Stimulated activated CD8-positive, alpha-beta memory T cell treated with anti-CD3 and anti-CD28 coated beads, Interleukin-4, amount 100 ng/mL, for 1 hour (primary cell): ENCODE data around the gene ENDOV.

ENCODE experiments used
- DNase-seq, 2 donors: peaks; one replicate each; pipeline ENCODE4 v3.0.0-alpha.2; 2020; ENCODE audit warnings: low read depth in 2 of 2, low spot score in 1 of 2

The ENDOV gene

DNA sequence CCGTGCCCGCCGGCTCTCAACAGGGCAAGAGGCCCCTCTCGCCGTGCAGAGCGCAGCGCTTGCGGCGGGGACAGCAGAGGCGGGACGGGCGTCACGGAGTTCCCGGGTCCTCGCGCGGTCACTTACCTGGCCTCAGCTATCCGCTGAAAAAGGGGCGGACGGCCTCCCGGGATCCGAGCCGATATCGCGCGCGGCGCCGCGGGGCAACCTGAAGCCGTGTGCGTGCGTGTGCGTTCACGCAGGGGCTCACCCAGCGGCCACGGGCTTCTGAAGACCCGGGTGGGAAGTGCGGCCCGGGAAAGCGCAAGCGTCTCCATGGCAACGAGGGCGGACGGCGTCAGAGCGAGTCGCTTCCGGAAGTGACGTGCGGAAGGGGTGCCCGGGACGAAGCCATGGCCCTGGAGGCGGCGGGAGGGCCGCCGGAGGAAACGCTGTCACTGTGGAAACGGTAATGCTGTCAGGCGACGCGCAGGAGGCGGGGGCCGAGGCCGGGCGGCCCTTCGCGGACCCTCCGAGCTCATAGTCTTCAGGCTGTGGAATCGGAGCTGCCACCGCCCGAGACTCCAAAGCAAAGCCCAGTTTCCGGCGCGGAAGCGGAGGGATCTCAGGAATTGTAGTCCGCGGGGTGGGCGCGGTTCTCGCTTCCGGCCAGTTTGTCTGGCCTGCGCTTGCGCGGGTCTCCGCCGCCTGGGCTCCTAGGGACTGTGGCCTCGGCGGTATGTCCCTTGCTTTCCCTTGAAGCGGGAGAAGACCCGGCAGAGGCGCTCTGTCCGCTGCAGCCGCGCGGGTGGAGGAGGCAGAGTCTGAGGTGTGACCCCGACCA is at the start of gene ENDOV:
ENDOV (plus strand) TSS at position 365 of the 823 bp plus-strand sequence; CDS start at position 393, 28 bp downstream.
- peak; percentile 87 to 93 for DNase-seq

DNA sequence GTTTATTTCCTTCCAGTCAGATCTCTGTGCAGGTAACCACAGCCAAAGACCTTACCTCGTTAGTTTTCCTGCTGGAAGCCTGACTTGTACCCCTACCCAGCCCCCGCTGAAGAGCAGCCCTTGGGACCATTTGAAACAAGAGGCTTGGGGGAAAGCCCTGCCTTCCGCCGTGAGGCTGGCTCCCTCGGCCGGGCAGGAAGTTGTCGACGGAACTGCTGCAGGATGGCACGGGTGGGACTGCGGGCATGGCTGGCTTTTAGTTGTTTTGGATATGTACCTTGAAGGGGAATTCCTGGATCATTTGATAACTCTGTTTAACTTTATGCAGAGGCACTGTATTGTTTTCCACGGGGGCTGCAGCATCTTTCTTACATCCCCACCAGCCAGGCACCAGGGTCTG is 49.0 kb upstream of the ENDOV start:
- DNase-seq = no peak

GRCh38 chr17:80367503-80367902 is 47.5 kb upstream of the ENDOV start:
- no peak for DNase-seq

- DNase-seq = no peak
Observed at GRCh38 chr17:80371196-80371595, 43.8 kb upstream of the ENDOV start.

- no peak for DNase-seq
Observed at GRCh38 chr17:80372456-80372855, 42.5 kb upstream of the ENDOV start.

DNA sequence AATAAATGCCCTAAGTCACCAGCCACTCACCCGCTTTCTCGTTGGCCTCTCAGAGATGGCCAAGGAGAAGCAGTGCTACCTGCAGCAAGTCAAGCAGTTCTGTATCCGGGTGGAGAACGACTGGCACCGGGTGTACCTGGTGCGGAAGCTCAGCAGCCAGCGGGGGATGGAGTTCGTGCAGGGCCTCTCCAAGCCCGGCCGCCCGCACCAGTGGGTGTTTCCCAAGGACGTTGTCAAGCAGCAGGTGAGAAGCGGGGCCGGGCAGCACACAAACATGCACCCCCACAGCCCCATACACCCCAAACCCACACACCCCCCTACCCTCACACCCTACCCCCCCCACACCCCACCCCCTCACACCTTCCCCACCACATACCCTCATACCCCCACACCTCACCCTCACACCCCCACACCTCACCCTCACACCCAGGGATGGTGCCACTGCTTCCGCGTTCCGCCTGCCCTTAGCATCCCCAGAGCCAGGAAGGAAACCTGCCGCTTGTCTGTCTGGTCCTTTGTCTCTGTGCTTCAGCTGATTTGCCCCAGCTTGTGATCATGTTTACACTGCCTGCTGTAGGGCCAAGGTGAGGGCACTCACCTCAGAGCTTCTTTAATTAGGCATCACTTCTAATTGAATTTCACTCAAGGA is 41.9 kb upstream of the ENDOV start:
- no peak for DNase-seq

DNA sequence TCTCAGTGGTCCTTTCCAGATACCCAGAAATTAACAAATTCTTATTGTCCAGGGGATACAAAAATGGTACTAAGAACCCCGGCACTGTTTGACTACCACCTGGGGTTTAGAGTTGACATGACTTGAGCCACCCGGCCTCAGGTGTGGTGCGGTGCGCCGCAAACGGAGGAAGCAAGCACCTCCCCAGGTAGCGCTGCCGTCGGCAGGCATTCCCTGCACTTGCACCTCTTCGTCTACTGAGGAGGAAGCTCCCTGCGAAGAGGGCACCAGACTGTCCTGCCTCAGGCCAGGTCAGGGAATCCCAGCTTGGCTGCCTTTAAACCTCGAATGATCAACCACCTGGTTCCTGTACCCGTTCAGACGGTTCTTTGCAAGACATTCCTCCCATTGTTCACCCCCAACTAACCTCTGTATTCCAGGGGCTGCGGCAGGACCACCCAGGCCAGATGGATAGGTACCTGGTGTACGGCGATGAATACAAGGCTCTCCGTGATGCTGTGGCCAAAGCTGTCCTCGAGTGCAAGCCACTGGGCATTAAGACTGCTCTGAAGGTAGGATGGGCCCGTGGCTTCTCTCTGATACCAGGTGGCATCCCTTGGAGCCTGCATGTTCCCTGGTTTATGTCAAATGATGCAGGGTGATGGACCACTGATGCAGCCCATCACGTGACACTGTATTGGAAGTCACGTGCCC is 40.8 kb upstream of the ENDOV start:
- DNase-seq = no peak

DNA sequence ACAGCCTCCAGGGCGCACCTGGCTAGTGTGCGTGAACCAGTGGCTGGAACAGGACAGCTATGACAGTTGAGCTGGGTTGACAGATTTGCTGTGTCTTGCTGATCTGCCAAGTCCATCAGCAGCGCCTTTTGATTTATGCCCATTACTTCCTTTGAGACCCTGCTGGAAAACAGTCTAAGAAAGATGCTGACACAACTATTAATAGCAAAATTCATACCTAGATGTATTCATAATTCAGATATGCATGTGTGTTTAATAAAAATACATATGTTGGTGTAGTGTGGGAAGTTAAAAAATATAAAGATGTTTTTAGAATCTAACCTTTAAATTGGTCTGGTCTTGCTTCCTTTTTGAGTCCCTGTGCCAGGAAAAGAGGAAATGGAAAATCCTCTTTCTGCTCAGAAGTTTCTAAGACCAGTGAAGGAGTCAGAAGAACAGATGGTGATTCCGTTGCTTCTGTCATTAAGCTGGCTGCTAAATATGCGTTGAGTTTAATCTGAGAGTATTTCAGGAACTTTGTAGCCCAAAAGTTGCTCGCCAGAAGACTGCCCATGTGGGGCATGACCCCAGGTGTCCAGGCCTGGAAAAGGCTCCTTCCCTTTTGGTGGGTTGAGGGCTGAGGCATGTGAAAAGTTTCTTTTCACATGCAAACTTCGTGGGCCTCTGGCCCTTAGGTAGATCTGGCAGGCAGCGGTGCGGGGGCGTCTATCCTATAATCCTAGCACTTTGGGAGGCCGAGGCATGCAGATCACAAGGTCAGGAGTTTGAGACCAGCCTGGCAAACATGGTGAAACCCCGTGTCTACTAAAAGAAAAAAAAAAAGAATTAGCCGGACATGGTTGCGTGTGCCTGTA is 40.0 kb upstream of the ENDOV start:
- no peak for DNase-seq

DNA sequence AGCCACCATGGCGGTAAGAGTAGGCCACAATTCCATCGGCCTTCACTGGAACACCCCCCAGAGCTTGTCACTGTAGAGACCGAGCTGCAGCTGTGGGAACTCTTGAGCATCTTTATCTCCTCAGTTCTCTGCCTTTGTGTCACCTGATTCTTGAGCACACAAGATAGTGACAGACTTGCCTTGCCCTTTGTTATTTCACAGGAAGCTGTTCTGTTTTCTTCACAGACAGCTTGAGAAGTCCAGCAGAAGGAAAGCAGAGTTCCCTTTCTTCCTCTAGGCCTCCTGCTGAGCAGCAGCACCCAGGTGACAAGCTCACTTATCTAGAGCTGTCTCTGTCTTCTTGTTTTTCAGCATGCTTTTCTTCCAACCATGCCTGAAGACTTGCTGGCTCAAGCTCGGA is 38.4 kb upstream of the ENDOV start:
- DNase-seq = no peak

- no peak for DNase-seq
Observed at GRCh38 chr17:80377798-80378197, 37.2 kb upstream of the ENDOV start.

- DNase-seq = no peak
Observed at GRCh38 chr17:80379348-80379747, 35.6 kb upstream of the ENDOV start.

GRCh38 chr17:80380068-80380467 is 34.9 kb upstream of the ENDOV start:
- DNase-seq = no peak

DNA sequence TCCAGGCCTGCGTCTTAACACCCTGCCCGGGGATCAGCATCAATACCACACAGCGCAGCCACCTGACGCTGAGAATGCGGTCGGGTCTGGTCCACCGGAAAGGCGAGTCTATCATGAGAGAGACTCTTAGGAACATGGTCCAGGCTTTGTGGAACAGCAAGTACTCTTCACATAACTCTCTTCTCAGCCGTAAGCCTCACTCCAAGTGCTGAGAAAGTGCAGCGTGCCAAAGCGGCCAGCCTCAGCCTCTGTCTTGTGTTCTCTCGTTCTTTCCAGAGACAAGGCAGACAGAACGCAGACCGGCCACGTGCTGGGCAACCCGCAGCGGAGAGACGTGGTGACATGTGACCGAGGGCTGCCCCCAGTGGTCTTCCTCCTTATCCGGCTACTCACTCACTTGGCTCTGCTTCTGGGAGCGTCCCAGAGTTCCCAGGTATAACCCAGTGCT is 34.4 kb upstream of the ENDOV start:
- no peak for DNase-seq

- no peak for DNase-seq
Observed at GRCh38 chr17:80381416-80381923, 33.5 kb upstream of the ENDOV start.

- DNase-seq = no peak
Observed at GRCh38 chr17:80382446-80382845, 32.5 kb upstream of the ENDOV start.

GRCh38 chr17:80382956-80383355 is 32.0 kb upstream of the ENDOV start:
- DNase-seq = no peak

DNA sequence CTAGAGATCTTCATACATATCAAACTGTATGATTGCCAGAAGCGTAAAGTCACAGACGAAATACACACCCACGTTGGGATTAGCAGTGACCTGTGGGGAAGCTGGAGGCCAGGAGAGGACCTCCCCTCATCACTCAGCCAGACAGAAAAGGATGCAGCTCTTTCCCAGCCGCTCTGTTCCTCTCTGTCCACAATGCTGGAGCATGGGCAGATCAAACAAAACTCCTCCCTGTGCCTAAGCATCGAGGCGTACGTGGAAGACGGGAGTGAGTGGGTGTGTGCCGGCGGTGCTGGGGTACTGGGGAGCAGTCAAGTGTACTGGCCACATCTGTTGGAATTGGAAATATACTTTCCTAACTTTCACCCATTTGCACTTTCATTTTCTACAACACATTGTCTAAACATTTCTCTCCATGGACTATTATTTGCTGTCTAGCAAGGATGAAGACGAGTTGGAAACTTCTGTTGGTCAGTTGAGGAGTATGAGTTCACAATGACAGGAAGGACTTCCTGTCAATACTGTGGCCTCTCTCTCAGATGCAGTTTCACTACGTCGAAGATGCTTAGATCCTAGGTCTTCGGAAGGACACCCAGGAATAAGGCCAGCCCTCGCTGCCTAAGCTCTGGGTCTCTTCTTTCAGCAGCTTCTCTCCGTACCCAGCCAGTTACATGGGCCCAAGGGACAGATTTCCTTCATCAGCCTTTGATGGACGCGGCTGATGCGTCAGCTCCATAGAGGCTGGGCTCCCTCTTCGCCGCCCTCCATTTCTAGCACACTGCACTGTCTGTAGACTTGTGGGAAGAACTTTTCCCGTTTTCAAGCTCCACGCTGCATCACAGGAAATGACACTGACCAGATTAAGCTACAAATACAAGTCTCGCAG is 30.6 kb upstream of the ENDOV start:
- no peak for DNase-seq

DNA sequence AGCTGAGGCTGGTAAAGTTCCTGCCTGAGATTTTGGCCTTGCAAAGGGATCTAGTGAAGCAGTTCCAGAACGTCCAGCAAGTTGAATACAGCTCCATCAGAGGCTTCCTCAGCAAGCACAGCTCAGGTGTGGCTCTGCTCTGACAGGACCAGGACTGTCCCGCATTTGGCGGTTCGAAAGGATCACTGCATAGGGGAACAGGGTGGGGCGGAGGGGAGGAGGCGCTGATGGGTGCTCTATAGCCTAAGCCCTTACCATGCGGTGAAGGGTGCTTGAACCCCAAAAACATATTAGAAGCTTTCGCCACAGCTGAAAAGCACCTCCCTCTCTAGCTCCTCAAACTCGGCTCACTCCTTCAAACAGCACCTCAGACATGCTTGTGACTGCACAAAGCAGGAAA is 29.9 kb upstream of the ENDOV start:
- DNase-seq = no peak

- DNase-seq = no peak
Observed at GRCh38 chr17:80386341-80386740, 28.6 kb upstream of the ENDOV start.

GRCh38 chr17:80387071-80387470 is 27.9 kb upstream of the ENDOV start:
- no peak for DNase-seq
